Thyroid gland (tissue), 4 donors: ENCODE measurements around the gene C14orf39.
"Not testable (repeated sequence)": the region's sequence is repeated elsewhere in the genome, so short reads cannot be mapped to it uniquely, and the experiment has no call there.

Experiments
- CTCF ChIP-seq, 6 experiments: fragments of 200-600 bp in 3 of 6; fragments of 450-650 bp in 3 of 6; sonication (generic) in 3 of 6; IDR thresholded peaks; one replicate each; pipeline ENCODE4 v1.5.1; 2016 to 2019; ENCODE audit warnings: antibody characterized with exemption in 6 of 6, mild to moderate bottlenecking in 2 of 6, inconsistent platforms in 1 of 6, moderate library complexity in 1 of 6
- POLR2A ChIP-seq, 2 donors: fragments of 450-650 bp; IDR thresholded peaks; one replicate each; pipeline ENCODE4 v1.6.1; 2017; ENCODE audit warnings: antibody characterized with exemption in 2 of 2, mild to moderate bottlenecking in 2 of 2, moderate library complexity in 1 of 2

- not testable (repeated sequence) for TF ChIP-seq CTCF, POLR2A (IDR thresholded peaks at IDR 0.05)
These were observed 88.3 kb downstream of the C14orf39 start for GRCh38 chr14:60397550-60397949.
